ENCODE data around the gene SAMD14.

DNA sequence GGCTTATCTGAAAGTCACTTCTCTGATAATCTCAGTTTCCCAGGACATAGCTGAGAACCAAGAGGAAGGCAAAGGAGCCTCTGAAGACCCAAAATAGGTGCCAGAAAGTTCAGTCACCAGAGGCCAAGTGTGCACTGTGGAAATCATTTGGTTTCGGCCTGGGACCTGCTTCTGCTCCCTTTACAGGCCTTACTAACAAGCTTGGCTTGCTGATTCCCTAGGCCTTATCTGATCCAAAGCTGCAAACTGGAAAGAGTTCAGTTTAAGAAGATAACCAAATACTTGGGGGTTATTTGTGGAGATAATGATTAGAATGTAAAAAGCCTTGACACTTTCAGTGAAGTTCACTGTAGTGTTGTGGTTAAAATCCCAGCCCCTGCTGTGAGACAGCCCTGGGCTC lies 57.0 kb downstream of the SAMD14 start:
- TF ChIP-seq MYC (IDR thresholded peaks at IDR 0.05; ENCODE audit: borderline replicate concordance, low read length) (no peak), EP300 (IDR thresholded peaks at IDR 0.05) (no peak), RCOR1 (IDR thresholded peaks at IDR 0.05; ENCODE audit: low read depth, low read length) (no peak), POLR2A (IDR thresholded peaks at IDR 0.05; ENCODE audit: low read length) (no peak), JUN (IDR thresholded peaks at IDR 0.05) (no peak)

Measured in A549 (cell line).